ENCODE measurements around the gene OR2T10. TPM values are rescaled to one million over a fixed set of nuclear protein-coding genes. Genes with fewer than 3 reads are reported as not detected.

The OR2T10 gene
- total and polyA plus RNA-seq, 10 of the 15 experiments (the other 5 are each of a cell fraction or from before 2014, with no cell fraction given): not detected

DNA sequence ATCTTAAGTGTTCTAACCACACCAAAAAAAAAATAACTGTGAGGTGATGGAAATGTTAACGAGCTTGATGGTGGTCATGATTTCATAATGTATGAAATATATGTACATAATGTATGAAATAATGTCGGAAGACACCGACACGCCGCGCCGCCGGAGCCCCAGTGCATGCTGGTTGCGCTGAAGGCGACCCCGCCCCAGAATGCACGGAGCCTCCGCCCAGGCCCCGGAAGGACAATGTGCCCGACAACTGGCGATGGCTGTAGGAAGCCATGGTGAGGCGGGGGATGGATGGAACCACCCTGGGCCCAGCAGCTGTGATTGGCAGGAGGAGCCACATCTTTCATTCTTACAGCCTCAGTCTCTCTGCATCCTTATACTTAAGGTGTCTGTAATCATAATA is 7.4 kb downstream of the OR2T10 start (continued):
- TF ChIP-seq, protein P1, sequence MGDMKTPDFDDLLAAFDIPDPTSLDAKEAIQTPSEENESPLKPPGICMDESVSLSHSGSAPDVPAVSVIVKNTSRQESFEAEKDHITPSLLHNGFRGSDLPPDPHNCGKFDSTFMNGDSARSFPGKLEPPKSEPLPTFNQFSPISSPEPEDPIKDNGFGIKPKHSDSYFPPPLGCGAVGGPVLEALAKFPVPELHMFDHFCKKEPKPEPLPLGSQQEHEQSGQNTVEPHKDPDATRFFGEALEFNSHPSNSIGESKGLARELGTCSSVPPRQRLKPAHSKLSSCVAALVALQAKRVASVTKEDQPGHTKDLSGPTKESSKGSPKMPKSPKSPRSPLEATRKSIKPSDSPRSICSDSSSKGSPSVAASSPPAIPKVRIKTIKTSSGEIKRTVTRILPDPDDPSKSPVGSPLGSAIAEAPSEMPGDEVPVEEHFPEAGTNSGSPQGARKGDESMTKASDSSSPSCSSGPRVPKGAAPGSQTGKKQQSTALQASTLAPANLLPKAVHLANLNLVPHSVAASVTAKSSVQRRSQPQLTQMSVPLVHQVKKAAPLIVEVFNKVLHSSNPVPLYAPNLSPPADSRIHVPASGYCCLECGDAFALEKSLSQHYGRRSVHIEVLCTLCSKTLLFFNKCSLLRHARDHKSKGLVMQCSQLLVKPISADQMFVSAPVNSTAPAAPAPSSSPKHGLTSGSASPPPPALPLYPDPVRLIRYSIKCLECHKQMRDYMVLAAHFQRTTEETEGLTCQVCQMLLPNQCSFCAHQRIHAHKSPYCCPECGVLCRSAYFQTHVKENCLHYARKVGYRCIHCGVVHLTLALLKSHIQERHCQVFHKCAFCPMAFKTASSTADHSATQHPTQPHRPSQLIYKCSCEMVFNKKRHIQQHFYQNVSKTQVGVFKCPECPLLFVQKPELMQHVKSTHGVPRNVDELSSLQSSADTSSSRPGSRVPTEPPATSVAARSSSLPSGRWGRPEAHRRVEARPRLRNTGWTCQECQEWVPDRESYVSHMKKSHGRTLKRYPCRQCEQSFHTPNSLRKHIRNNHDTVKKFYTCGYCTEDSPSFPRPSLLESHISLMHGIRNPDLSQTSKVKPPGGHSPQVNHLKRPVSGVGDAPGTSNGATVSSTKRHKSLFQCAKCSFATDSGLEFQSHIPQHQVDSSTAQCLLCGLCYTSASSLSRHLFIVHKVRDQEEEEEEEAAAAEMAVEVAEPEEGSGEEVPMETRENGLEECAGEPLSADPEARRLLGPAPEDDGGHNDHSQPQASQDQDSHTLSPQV (IDR thresholded peaks at IDR 0.05): no peak
- TF ChIP-seq, protein P2, sequence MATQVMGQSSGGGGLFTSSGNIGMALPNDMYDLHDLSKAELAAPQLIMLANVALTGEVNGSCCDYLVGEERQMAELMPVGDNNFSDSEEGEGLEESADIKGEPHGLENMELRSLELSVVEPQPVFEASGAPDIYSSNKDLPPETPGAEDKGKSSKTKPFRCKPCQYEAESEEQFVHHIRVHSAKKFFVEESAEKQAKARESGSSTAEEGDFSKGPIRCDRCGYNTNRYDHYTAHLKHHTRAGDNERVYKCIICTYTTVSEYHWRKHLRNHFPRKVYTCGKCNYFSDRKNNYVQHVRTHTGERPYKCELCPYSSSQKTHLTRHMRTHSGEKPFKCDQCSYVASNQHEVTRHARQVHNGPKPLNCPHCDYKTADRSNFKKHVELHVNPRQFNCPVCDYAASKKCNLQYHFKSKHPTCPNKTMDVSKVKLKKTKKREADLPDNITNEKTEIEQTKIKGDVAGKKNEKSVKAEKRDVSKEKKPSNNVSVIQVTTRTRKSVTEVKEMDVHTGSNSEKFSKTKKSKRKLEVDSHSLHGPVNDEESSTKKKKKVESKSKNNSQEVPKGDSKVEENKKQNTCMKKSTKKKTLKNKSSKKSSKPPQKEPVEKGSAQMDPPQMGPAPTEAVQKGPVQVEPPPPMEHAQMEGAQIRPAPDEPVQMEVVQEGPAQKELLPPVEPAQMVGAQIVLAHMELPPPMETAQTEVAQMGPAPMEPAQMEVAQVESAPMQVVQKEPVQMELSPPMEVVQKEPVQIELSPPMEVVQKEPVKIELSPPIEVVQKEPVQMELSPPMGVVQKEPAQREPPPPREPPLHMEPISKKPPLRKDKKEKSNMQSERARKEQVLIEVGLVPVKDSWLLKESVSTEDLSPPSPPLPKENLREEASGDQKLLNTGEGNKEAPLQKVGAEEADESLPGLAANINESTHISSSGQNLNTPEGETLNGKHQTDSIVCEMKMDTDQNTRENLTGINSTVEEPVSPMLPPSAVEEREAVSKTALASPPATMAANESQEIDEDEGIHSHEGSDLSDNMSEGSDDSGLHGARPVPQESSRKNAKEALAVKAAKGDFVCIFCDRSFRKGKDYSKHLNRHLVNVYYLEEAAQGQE (IDR thresholded peaks at IDR 0.05; ENCODE audit: low read depth, low read length): no peak
- TF ChIP-seq, protein P3, sequence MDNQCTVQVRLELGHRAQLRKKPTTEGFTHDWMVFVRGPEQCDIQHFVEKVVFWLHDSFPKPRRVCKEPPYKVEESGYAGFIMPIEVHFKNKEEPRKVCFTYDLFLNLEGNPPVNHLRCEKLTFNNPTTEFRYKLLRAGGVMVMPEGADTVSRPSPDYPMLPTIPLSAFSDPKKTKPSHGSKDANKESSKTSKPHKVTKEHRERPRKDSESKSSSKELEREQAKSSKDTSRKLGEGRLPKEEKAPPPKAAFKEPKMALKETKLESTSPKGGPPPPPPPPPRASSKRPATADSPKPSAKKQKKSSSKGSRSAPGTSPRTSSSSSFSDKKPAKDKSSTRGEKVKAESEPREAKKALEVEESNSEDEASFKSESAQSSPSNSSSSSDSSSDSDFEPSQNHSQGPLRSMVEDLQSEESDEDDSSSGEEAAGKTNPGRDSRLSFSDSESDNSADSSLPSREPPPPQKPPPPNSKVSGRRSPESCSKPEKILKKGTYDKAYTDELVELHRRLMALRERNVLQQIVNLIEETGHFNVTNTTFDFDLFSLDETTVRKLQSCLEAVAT (IDR thresholded peaks at IDR 0.05): no peak
- TF ChIP-seq TCF12 (IDR thresholded peaks at IDR 0.05; ENCODE audit: low read depth, low read length): no peak
